HCEC 1CT (cell line): ENCODE results near the gene MAPK12.
A peak's percentile ranks its signal among the peaks of the same experiment; 100 is the strongest.
"Not testable (repeated sequence)": the region's sequence is repeated elsewhere in the genome, so short reads cannot be mapped to it uniquely, and the experiment has no call there.

Source experiments
- DNase-seq: peaks from one replicate; pipeline ENCODE4 v3.0.0-alpha.2; 2017

Gene MAPK12

DNA sequence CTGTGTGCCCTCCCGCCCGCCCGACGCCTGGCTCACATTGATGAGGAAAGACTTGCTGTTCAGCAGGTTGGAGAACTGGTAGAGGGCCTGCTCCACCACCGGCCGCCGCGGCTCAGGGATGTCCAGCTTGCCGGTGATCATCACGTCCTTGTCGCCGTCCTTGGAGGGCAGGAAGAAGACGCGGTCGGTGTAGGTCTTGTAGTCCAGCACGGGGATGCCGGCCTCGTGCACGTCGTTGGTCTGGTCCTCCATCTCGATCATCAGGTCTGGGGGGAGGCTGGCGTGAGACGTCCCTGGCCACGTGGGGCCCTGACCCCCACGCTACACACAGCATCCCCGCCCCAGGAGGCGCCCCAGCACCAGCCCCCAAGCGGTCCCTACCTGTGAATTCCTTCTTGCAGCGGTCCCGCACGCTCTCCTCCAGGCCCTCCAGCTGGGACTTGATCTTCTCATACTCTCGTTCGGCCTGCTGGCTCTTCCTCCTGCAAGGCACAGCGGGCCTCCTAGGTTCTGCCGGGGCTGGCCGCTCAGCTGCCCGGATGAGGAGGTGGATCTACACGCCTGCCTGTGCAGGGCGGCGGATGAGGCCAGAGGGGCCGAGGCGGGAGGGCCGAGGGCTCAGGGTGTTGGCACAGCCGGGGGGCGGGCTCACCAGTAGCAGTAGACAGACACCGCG is 19.4 kb upstream of the MAPK12 start:
- DNase-seq = no peak

- no peak for DNase-seq
Observed at GRCh38 chr22:50280022-50280707, 18.7 kb upstream of the MAPK12 start.

GRCh38 chr22:50278956-50279619 is 17.6 kb upstream of the MAPK12 start:
- no peak for DNase-seq

- DNase-seq = no peak
Observed at GRCh38 chr22:50278461-50278860, 17.0 kb upstream of the MAPK12 start.

DNA sequence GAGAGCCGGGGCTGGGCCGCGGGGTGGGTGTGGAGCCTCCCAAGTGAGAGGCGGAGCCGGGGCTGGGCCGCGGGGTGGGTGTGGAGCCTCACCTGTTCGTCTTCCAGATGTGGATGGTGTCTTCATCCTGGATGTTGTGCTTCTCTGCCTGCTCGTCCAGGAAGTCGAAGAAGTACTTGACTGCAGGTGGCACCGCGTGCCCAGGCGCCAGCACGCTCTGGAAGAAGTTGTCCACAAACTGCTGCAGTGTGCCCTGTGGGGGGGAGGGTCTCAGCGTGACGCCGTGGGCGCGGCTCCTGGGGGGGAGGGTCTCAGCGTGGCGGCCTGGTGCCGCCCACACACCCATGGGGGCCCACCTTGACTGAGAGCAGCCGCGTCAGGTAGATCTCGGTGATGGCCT is 16.3 kb upstream of the MAPK12 start:
- DNase-seq = no peak

DNA sequence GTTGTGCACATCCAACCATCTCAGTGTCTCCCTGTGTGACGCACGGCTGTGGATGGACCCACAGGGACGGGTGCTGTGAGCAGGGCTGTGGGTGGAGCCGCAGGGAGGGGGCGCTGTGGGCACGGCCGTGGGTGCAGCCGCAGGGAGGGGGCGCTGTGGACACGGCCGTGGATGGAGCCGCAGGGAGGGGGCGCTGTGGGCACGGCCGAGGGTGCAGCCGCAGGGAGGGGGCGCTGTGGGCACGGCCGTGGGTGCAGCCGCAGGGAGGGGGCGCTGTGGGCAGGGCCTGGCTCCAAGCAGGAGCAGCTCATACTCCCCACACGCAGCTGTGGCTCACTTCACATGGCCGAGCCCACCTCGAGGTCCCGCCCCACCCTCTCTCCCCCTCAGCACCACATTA is 14.7 kb upstream of the MAPK12 start:
- no peak for DNase-seq

GRCh38 chr22:50275181-50276055 is 13.9 kb upstream of the MAPK12 start:
- DNase-seq = no peak

- DNase-seq = no peak
Observed at GRCh38 chr22:50274771-50275170, 13.3 kb upstream of the MAPK12 start.

DNA sequence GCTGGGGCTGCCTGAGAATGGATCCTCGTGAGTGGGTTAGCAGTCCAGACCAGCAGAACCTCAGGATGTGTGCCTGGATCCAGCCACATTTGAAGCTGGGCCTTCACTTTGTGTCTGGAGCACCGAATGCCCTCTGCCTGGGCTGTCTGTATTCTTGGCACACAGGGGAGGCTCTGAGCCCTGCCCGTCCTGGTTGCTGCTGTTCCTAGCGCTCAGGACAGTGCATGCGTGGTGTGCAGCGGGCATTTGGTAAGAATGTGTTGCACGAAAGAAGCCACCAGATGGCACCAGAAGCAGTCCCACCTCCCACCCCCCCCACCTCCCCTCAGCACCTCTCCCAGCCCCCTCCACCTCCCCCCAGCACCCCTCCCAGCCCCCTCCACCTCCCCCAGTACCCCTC is 12.8 kb upstream of the MAPK12 start:
- DNase-seq = peak; percentile 59

DNA sequence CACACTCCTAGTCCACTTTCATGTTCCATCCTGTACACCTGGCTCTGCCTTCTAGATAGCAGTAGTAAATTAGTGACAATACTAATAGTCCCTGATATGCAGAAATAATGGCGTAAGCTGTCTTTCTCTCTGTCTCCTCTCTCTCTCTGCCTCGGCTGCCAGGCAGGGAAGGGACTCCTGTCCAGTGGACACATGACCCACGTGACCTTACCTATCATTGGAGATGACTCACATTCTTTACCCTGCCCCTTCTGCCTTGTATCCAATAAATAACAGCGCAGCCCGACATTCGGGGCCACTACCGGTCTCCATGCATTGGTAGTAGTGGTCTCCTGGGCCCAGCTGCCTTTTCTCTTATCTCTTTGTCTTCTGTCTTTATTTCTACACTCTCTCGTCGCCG is 12.3 kb upstream of the MAPK12 start:
- DNase-seq = not testable (repeated sequence)

DNA sequence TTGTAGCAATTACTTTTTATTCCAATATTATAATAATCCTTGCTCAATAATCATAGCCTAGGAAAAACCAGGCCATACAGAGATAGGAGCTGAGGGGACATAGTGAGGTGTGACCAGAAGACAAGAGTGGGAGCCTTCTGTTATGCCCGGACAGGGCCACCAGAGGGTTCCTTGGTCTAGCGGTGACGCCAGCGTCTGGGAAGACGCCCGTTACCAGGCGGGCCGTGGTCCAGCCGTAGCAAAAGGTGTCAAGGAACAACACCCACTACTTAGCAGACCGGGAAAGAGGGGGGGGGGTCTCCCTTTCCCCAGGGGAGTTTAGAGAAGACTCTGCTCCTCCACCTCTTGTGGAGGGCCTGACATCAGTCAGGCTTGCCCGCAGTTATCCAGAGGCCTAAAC is 11.9 kb upstream of the MAPK12 start:
- DNase-seq = not testable (repeated sequence)

DNA sequence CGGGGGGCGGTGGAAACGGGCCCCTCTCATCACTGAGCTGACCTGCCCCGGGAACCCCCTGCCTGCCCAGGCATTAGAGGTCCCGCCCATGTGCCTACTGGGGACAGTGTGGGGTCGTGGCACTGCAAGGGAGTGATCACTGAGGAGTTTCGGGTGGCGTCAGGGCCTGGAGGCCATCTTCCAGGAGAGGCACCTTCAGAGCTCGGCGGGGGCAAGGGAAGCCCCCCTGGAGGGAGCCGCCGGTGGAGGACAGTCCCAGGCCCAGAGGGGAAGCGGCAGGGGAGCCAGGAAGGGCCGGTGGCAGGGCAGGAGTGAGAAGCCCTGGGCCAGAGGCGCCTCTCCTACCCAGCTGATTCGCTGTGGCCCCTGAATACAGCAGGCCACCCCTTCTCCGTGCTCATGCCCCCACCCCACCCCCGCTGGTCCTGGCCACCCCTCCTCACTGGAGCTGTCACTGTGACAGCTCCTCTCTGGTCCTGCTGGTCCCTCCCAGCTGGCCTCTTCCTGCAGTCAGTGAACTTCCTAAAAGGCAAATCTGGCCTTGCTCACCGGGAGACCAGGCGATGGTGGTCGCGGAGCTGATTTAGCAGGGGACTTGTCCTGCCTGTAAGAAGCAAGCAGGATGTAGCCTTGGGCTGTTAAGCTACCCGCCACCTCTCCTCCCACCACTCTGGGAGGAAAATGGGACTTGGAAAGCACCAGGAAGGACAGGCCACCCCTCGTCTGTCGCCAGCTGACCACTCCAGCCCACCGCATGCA is 10.7 kb upstream of the MAPK12 start:
- no peak for DNase-seq

- DNase-seq = peak; percentile 34
Observed at GRCh38 chr22:50271519-50271970, 10.1 kb upstream of the MAPK12 start.

GRCh38 chr22:50270666-50271394 is 9.3 kb upstream of the MAPK12 start:
- DNase-seq = peak; percentile 59

DNA sequence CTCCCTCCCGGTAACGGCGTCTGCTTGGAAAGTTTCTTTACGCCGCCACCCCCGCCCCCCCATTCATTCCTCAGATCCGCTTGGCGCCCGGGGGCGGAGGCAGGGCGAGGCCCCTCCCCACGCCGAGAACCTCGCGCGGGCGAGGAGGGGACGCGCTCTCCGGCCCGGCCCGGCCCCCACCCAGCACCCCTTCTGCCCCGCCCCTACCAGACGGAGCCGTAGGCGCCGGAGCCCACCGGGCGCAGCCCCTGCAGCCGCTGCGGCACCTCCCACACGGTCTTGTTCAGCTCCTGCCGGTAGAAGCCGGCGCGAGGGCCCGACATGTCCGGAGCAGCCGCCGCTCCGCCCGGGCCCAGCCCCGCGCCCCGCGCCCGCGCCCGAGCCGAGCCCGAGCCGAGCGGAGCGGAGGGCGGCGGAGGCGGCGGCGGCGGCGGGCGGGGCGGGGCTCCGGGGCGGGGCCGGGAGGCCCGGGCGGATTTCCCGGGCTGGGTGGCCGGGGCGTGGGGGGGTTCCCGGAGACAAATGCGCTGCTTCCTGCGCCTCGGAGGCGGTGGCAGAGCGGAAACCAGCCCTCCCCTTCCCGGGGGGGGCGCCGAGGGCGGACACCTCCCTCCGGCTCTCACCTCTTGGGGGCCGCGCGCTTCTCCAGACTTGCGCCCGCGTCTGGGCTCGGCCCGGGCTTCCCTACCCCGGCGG is 8.6 kb upstream of the MAPK12 start, which contains the start of gene MAPK11:
Gene MAPK11 (minus strand): TSS at position 411 of the 696 bp plus-strand sequence. CDS start 88 bp downstream, at position 323.
- no peak for DNase-seq

GRCh38 chr22:50269573-50269969 is 8.1 kb upstream of the MAPK12 start:
- DNase-seq = no peak

DNA sequence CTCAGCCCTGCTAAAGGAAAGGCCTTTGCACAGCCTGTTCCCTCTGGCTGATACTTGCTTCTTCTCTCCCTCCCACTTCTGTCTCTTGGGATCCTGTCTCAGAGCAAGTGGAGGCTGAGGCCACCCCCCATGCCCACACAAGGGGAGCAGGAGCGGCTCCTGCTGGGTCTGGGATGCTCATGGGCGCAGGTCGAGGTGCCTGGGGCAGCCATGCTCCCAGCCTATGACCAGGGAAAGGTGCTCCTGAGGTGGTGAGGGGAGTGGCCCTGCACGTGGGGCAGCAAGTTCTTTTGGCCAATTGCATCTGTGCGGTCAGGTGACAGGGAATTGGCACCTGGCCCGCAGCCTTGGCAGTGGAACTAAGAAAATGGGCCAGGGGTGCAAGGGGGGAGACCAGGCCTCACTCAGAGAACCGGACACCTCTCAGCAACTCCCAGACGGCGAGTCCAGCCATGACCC is 7.2 kb upstream of the MAPK12 start:
- no peak for DNase-seq

GRCh38 chr22:50267591-50268390 is 6.3 kb upstream of the MAPK12 start:
- DNase-seq = no peak

GRCh38 chr22:50266994-50267393 is 5.5 kb upstream of the MAPK12 start:
- no peak for DNase-seq
